Activated CD4-positive, alpha-beta T cell treated with anti-CD3 and anti-CD28 coated beads, Interleukin-2, Interleukin-4, amounts not matched to agents 100 ng/mL and 50 ng/mL, durations not matched to agents 16 hours and 8 hours (primary cell): ENCODE data around the gene BDH2.

Source experiments
- DNase-seq: peaks from one replicate; pipeline ENCODE4 v3.0.0-alpha.2; 2020; ENCODE audit warnings: low spot score

The BDH2 gene

GRCh38 chr4:103099691-103100392 is at the start of gene BDH2:
Gene BDH2 (minus strand): TSS chr4:103099834. CDS start chr4:103096254, 3,580 bp downstream.
- DNase-seq = peak; percentile 90

- DNase-seq = no peak
These were observed 45.3 kb upstream of the BDH2 start for GRCh38 chr4:103144926-103145325.

- no peak for DNase-seq
These were observed 37.8 kb upstream of the BDH2 start for GRCh38 chr4:103137446-103137827.

DNA sequence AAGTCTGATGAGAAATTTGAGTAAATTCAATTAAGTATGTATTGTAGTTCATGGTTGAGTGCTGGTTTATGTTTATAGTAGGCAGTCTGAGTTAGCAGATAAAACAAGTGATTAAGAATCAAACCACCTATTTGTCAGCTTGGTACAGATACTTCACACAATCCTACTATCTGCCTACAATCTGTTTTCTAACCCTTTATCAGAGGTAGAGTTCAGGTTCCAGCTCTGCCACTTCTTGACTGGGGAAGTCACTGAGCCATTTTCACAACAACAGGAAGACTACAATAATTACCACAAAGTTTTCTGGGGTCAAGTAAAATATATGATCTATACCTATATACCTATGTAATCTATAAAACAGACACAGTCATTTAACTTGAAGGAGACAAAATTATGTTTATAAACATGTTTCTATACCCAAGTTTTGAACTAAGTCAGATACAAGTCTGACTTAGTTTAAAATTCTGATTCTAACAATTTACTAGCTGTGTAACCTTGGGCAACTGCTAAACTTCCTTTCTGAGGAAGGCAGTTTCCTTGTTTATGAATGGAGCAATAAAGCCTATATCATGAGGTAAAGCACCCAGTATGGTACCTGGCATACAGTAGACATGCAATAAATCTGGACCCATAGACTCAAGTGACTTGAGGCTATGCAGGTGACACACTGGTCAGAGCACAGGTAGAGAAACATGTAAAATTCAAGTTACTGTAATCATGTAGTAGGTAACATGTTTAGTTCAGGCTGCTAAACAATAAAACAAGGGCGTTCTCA is 37.2 kb upstream of the BDH2 start:
- DNase-seq = no peak

GRCh38 chr4:103129174-103129573 is 29.5 kb upstream of the BDH2 start:
- DNase-seq = no peak

DNA sequence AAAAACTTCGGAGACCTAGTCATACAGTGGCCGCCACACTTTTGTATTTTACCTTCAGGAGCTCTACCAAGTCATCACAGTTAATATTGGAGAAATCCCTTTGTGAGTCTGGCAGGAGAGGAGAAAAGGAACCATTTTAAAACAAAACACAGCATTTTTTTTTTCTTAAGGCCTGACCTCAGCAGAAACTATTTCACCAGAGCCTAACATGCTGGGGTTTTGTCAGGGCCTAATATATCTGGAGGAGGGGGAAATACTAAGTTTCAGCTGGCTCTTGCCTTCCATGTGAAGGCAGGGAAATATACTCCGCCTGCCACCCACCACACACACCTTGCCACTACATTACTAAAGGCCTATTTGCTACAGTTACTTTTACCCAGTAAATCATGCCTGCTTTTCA is 26.5 kb upstream of the BDH2 start:
- DNase-seq = no peak

GRCh38 chr4:103123114-103123513 is 23.5 kb upstream of the BDH2 start:
- DNase-seq = no peak

GRCh38 chr4:103118166-103118565 is 18.5 kb upstream of the BDH2 start:
- no peak for DNase-seq

DNA sequence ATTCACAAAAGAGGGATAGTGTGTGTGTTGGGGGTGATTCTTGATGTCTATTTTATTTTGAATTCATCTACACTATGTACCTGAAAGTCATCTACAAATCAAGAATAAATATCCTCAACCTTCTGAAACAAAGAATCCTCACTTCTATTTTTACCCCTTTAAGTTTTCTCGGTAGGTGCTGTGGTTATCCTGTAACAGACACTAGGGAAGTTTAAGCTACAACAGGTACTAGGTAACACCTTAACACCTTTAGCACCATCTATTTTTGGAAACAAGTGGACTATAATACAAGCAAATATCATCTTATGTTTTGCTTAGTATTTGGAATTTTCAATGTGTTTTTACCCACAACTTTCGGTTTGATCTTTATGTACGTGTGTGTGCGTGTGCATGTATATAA is 12.0 kb upstream of the BDH2 start:
- DNase-seq = no peak

GRCh38 chr4:103108542-103108941 is 8.9 kb upstream of the BDH2 start:
- DNase-seq = no peak

- DNase-seq = no peak
These were observed 6.1 kb upstream of the BDH2 start for GRCh38 chr4:103105558-103106356.

- no peak for DNase-seq
These were observed 5.3 kb upstream of the BDH2 start for GRCh38 chr4:103104886-103105285.

- DNase-seq = no peak
These were observed 1.1 kb upstream of the BDH2 start for GRCh38 chr4:103100691-103101090.

DNA sequence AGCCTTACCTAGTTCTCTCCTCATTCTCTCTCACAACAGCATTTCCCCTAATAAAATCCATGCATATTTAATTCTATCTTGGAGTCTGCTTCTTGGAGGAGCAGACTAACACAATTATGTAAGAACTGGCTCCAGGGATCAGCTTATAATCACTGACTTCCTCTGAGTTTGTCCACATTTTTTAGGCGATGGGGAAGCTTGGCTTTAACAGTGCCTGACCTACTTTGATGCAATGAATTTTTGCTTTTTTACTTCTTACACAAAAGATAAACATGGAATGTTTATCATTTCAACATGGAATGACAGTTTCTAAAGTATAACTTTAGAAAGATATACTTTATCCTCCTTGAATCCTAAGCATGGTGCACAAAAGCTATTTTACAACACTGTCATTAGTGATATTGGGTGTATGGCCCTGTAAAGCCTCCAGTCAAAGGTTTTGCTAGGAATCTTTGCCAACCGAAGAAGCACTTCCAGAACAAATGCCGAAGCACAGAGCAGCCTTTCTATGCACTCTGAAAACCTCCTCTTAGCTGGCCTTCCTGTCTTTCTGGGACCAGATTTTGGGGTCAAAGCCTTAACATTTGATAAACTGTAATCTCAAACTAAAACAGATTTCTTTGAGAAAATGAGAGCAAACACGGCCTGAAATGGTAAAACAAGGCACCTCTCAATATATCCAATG is 736 bp downstream of the BDH2 start:
- DNase-seq = no peak

- DNase-seq = no peak
These were observed 1.3 kb downstream of the BDH2 start for GRCh38 chr4:103098341-103098740.

- DNase-seq = no peak
These were observed 2.5 kb downstream of the BDH2 start for GRCh38 chr4:103097112-103097511.

- no peak for DNase-seq
These were observed 4.6 kb downstream of the BDH2 start for GRCh38 chr4:103095080-103095479.

GRCh38 chr4:103092245-103092644 is 7.4 kb downstream of the BDH2 start:
- no peak for DNase-seq

GRCh38 chr4:103091601-103092223 is 7.9 kb downstream of the BDH2 start:
- DNase-seq = peak; percentile 59

GRCh38 chr4:103089481-103089880 is 10.2 kb downstream of the BDH2 start:
- DNase-seq = no peak

DNA sequence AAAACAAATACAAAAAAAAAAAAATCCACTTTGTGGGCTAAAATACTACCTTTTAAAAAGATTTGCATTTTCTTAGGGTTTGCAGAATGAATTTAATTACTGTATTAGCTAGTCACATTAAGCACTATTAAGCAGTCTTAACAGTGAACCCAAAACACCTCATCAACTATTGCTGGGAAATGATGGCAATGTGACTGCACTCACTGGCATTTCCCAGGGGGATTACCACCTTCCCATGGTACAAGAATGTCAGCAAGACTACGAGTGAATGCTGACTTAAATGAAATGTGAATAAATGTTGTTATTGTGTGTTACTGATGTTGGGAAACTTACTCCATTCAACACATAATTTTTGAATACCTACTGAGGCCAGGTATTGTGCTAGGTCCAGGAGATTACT is 13.1 kb downstream of the BDH2 start:
- no peak for DNase-seq
